Activated CD4-positive, alpha-beta T cell treated with anti-CD3 and anti-CD28 coated beads for 1 hour (primary cell): ENCODE measurements around the gene PVALEF.

Source experiments
- DNase-seq: peaks from one replicate; pipeline ENCODE4 v3.0.0-alpha.2; 2020

PVALEF gene

GRCh38 chr17:81187120-81187519 is 21.8 kb downstream of the PVALEF start:
- DNase-seq = no peak

GRCh38 chr17:81187586-81188490 is 22.5 kb downstream of the PVALEF start:
- DNase-seq = no peak

- no peak for DNase-seq
Measured at GRCh38 chr17:81188491-81188840, 23.2 kb downstream of the PVALEF start.

GRCh38 chr17:81189016-81189415 is 23.7 kb downstream of the PVALEF start:
- no peak for DNase-seq

GRCh38 chr17:81189670-81190530 is 24.6 kb downstream of the PVALEF start:
- DNase-seq = no peak

- DNase-seq = no peak
Measured at GRCh38 chr17:81190591-81190990, 25.3 kb downstream of the PVALEF start.

GRCh38 chr17:81191116-81191515 is 25.8 kb downstream of the PVALEF start:
- DNase-seq = no peak

- no peak for DNase-seq
Measured at GRCh38 chr17:81191646-81192045, 26.3 kb downstream of the PVALEF start.

GRCh38 chr17:81192386-81193050 is 27.2 kb downstream of the PVALEF start:
- no peak for DNase-seq

GRCh38 chr17:81193051-81193410 is 27.7 kb downstream of the PVALEF start:
- no peak for DNase-seq

- no peak for DNase-seq
Measured at GRCh38 chr17:81193470-81194224, 28.3 kb downstream of the PVALEF start.

- no peak for DNase-seq
Measured at GRCh38 chr17:81194225-81194760, 29.0 kb downstream of the PVALEF start.

GRCh38 chr17:81194941-81195901 is 29.9 kb downstream of the PVALEF start:
- no peak for DNase-seq

- DNase-seq = no peak
Measured at GRCh38 chr17:81195941-81196495, 30.7 kb downstream of the PVALEF start.

GRCh38 chr17:81196505-81197408 is 31.4 kb downstream of the PVALEF start:
- DNase-seq = no peak

- no peak for DNase-seq
Measured at GRCh38 chr17:81197409-81197795, 32.1 kb downstream of the PVALEF start.

GRCh38 chr17:81197831-81198490 is 32.7 kb downstream of the PVALEF start:
- no peak for DNase-seq

- DNase-seq = no peak
Measured at GRCh38 chr17:81198826-81199481, 33.6 kb downstream of the PVALEF start.

GRCh38 chr17:81199482-81199830 is 34.1 kb downstream of the PVALEF start:
- no peak for DNase-seq
